Vagina (tissue), 2 donors: ENCODE measurements around the gene PAGE4. TPM values are rescaled to one million over a fixed set of nuclear protein-coding genes. Genes with fewer than 3 reads are reported as not detected.
A peak's percentile ranks its signal among the peaks of the same experiment; 100 is the strongest.

Experiments used
- DNase-seq, 2 donors: peaks; one replicate each; pipeline ENCODE4 v3.0.0-alpha.2; 2017; ENCODE audit errors: extremely low spot score in 2 of 2
- H3K27ac ChIP-seq: fragments of 200-600 bp; sonication (generic); one replicate; pipeline ENCODE4 v1.5.1; 2019
- H3K27me3 ChIP-seq: fragments of 200-600 bp; sonication (generic); one replicate; pipeline ENCODE4 v1.5.1; 2019
- H3K36me3 ChIP-seq, 2 donors: fragments of 200-600 bp; sonication (generic); one replicate each; pipeline ENCODE4 v1.5.1; 2017 to 2019
- H3K4me1 ChIP-seq: fragments of 200-600 bp; sonication (generic); one replicate; pipeline ENCODE4 v1.5.1; 2019
- H3K4me3 ChIP-seq, 2 donors: fragments of 200-600 bp; sonication (generic); 1 replicate in 1 of 2; 2 replicates in 1 of 2; pipeline ENCODE4 v1.5.1; 2016 to 2019
- H3K9me3 ChIP-seq: fragments of 200-600 bp; sonication (generic); one replicate; pipeline ENCODE4 v1.5.1; 2019
- POLR2A ChIP-seq, 2 donors: fragments of 450-650 bp; IDR thresholded peaks; one replicate each; pipeline ENCODE4 v1.6.1; 2017; ENCODE audit warnings: antibody characterized with exemption in 2 of 2, mild to moderate bottlenecking in 2 of 2, moderate library complexity in 2 of 2
- POLR2AphosphoS5 ChIP-seq, 2 donors: sonication (generic); formaldehyde crosslinking; IDR thresholded peaks; one replicate each; pipeline ENCODE4 v1.9.0; 2017; ENCODE audit warnings: antibody characterized with exemption in 2 of 2, mild to moderate bottlenecking in 2 of 2, low read depth in 1 of 2; ENCODE audit not compliant: insufficient read depth in 1 of 2
- intact Hi-C: fragments of 100-400 bp; cut with DNase I; formaldehyde crosslinking; loops from one replicate; pipeline ENCODE4 v1.15.1; 2023
- total RNA-seq: library from RNA; depleted of rRNA; stranded (reverse); fragments of >200 nt; gene quantifications from one replicate; pipeline ENCODE4 v1.2.3, GENCODE V29; 2016
- TF ChIP-seq, protein P1 (sequence below), 3 experiments: fragments of 450-650 bp in 2 of 3; fragments of 200-600 bp in 1 of 3; sonication (generic) in 1 of 3; IDR thresholded peaks; one replicate each; pipeline ENCODE4 v1.5.1; 2017 to 2019; ENCODE audit warnings: antibody characterized with exemption in 3 of 3, mild to moderate bottlenecking in 2 of 3, moderate library complexity in 2 of 3

Gene PAGE4
- total RNA-seq, 1 donor from 2014 or later: not detected

DNA sequence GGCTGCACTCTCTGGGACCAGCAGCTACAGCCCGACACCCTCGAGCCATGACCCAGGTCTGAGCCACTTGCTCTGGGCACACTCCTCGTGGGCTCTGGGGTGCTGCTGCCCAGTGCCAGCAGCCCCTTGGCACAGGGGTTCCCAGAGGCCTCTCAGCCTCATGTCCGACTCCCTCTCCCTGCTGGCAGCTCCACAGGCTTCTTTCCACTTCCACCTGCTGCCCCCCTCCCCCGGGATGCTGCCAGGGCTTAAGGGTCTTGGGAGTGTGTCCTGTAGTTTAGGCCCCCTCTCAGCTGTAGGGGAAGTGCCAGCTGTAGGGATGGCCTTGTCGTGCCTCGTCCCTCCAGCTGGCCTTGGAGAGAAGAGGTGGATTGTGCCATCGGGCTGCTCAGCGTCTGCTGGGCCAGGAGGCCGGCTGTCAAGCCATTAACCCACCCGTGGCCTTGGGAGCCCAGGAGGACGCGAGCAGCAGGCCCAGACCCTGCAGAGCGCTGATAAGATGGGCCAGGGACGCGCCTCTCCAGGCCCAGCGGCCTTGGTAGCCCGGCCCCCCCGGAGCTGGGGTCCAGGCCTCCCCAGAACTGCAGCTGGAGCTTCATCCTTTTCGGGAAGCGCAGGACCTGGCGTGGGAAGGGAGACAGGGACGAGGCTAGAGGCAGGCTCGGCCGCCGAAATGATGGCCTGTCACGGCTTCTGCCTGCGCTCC lies 49.2 kb downstream of the PAGE4 start:
- DNase-seq: no peak
- Histone ChIP-seq H3K4me1 (no peaks in the 10 kb centered on the region), H3K27me3 (no peaks in the 10 kb centered on the region), H3K27ac (peak overlapping the region; percentile 81), H3K9me3 (no peaks in the 10 kb centered on the region), H3K36me3 (no peaks in the 10 kb centered on the region), H3K4me3 (peak overlapping the region; percentile 60 to 62)
- TF ChIP-seq POLR2AphosphoS5 (IDR thresholded peaks at IDR 0.05; ENCODE audit: insufficient read depth in 1 of 2, low read depth in 1 of 2) (no peak), POLR2A (IDR thresholded peaks at IDR 0.05) (no peak)
- TF ChIP-seq, protein P1, sequence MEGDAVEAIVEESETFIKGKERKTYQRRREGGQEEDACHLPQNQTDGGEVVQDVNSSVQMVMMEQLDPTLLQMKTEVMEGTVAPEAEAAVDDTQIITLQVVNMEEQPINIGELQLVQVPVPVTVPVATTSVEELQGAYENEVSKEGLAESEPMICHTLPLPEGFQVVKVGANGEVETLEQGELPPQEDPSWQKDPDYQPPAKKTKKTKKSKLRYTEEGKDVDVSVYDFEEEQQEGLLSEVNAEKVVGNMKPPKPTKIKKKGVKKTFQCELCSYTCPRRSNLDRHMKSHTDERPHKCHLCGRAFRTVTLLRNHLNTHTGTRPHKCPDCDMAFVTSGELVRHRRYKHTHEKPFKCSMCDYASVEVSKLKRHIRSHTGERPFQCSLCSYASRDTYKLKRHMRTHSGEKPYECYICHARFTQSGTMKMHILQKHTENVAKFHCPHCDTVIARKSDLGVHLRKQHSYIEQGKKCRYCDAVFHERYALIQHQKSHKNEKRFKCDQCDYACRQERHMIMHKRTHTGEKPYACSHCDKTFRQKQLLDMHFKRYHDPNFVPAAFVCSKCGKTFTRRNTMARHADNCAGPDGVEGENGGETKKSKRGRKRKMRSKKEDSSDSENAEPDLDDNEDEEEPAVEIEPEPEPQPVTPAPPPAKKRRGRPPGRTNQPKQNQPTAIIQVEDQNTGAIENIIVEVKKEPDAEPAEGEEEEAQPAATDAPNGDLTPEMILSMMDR (IDR thresholded peaks at IDR 0.05): no peak
- intact Hi-C loops: no loop called here

DNA sequence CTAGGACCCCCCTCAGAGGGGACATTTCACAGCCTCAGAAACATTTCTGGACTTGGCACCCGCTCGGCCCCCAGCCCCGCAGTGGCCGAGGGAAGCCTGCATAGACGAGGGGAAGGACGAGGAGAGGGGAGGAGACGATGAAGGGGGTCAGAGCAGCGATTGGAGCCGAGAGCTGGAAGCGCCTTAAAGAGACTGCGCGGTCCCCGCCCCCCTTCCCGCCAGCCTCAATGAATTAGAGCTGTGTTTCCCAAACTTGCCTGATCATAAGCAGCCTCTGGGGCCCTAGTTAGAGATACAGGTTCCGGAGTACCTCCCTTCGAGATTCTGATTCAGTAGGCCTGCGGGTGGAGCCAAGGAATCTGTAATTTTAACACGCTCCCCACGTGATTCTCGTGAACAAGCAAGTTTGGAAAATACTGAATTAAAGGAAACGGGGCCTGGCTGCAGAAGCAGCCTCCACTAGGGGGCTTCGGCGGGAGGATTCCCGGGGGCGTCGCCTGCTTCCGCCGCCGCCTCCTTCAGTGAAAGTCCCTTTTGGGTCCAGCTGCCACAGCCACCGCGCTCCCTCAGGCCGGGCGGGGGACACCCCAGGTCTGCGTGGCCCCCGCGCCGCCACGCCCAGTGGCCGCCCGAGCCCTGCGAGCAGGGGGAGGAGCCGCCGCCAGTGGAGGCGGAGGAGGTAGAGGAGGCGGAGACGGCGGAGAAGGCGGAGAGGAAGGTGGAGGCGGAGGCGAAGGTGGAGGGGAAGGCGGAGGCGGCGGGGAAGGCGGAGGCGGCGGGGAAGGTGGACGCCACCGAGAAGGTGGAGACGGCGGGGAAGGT lies 49.9 kb downstream of the PAGE4 start, which contains the start of gene USP27X:
Gene USP27X (plus strand): TSS at position 651 of the 822 bp plus-strand sequence. CDS start 824 bp downstream, outside the sequence.
- Histone ChIP-seq H3K27ac (peak within 1 kb of the TSS; percentile 81), H3K4me1 (no peaks in the 10 kb centered on the region), H3K27me3 (no peaks in the 10 kb centered on the region), H3K36me3 (no peaks in the 10 kb centered on the region), H3K4me3 (peak within 1 kb of the TSS; percentile 60 to 62), H3K9me3 (no peaks in the 10 kb centered on the region)
- TF ChIP-seq POLR2AphosphoS5 (IDR thresholded peaks at IDR 0.05; ENCODE audit: insufficient read depth in 1 of 2, low read depth in 1 of 2): peak in 1 of 2 donors; percentile 42
- peak in 1 of 2 donors; percentile 12 for TF ChIP-seq POLR2A (IDR thresholded peaks at IDR 0.05)
- TF ChIP-seq, protein P1 (IDR thresholded peaks at IDR 0.05): peak in 2 of 3 experiments; percentile 26 to 38
- intact Hi-C loops: no loop called here
- DNase-seq: no peak

DNA sequence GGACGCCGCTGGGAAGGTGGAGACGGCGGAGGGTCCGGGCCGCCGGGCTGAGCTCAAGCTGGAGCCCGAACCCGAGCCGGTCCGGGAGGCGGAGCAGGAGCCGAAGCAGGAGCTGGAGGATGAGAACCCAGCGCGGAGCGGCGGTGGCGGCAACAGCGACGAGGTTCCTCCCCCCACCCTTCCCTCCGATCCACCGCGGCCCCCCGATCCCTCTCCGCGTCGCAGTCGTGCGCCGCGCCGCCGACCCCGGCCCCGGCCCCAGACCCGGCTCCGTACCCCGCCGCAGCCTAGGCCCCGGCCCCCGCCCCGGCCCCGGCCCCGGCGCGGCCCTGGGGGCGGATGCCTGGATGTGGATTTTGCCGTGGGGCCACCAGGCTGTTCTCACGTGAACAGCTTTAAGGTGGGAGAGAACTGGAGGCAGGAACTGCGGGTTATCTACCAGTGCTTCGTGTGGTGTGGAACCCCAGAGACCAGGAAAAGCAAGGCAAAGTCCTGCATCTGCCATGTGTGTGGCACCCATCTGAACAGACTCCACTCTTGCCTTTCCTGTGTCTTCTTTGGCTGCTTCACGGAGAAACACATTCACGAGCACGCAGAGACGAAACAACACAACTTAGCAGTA lies 50.7 kb downstream of the PAGE4 start:
- no peaks in the 10 kb centered on the region for H3K9me3 ChIP-seq
- peak overlapping the region; percentile 60 to 62 for H3K4me3 ChIP-seq
- DNase-seq: no peak
- H3K27me3 ChIP-seq: no peaks in the 10 kb centered on the region
- H3K27ac ChIP-seq: peak overlapping the region; percentile 81
- no peaks in the 10 kb centered on the region for H3K4me1 ChIP-seq
- H3K36me3 ChIP-seq: no peaks in the 10 kb centered on the region
- TF ChIP-seq, protein P1 (IDR thresholded peaks at IDR 0.05): no peak
- TF ChIP-seq POLR2AphosphoS5 (IDR thresholded peaks at IDR 0.05; ENCODE audit: insufficient read depth in 1 of 2, low read depth in 1 of 2): no peak
- TF ChIP-seq POLR2A (IDR thresholded peaks at IDR 0.05): no peak
- intact Hi-C loops: no loop called here

DNA sequence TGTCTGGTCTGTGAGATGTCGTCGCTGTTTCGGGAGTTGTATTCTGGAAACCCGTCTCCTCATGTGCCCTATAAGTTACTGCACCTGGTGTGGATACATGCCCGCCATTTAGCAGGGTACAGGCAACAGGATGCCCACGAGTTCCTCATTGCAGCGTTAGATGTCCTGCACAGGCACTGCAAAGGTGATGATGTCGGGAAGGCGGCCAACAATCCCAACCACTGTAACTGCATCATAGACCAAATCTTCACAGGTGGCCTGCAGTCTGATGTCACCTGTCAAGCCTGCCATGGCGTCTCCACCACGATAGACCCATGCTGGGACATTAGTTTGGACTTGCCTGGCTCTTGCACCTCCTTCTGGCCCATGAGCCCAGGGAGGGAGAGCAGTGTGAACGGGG lies 51.6 kb downstream of the PAGE4 start:
- no peak overlapping the region for H3K27ac ChIP-seq
- DNase-seq: no peak
- no peaks in the 10 kb centered on the region for H3K4me1 ChIP-seq
- TF ChIP-seq POLR2AphosphoS5 (IDR thresholded peaks at IDR 0.05; ENCODE audit: insufficient read depth in 1 of 2, low read depth in 1 of 2) (no peak), POLR2A (IDR thresholded peaks at IDR 0.05) (no peak)
- TF ChIP-seq, protein P1 (IDR thresholded peaks at IDR 0.05): no peak
- no peaks in the 10 kb centered on the region for H3K27me3 ChIP-seq
- intact Hi-C loops: no loop called here
- no peaks in the 10 kb centered on the region for H3K9me3 ChIP-seq
- H3K36me3 ChIP-seq: no peaks in the 10 kb centered on the region
- peak overlapping the region in 1 of 2 donors; percentile 62 for H3K4me3 ChIP-seq

Other genes with a start within 250 kb of the PAGE4 start
- not detected for gene GAGE12H, start 249.4 kb upstream of the PAGE4 start, total RNA-seq
- not detected for gene GAGE2A, start 239.8 kb upstream of the PAGE4 start, total RNA-seq
- not detected for gene GAGE1, start 230.3 kb upstream of the PAGE4 start, total RNA-seq
- gene PAGE1, start 133.3 kb upstream of the PAGE4 start, total RNA-seq: not detected
- gene USP27X, start 50.2 kb downstream of the PAGE4 start, total RNA-seq: 2.9 TPM
- gene CLCN5, start 93.3 kb downstream of the PAGE4 start, total RNA-seq: 4.9 TPM